Transverse colon (tissue), 4 donors: Measurements from ENCODE around the gene APLNR.

Experiments used
- POLR2A ChIP-seq: fragments of 450-650 bp; IDR thresholded peaks from one replicate; pipeline ENCODE4 v1.6.1; 2016; ENCODE audit warnings: antibody characterized with exemption, mild to moderate bottlenecking, moderate library complexity
- POLR2AphosphoS5 ChIP-seq, 3 donors: sonication (generic); formaldehyde crosslinking; IDR thresholded peaks; one replicate each; pipeline ENCODE4 v1.6.1; 2016; ENCODE audit warnings: antibody characterized with exemption in 3 of 3
- TF ChIP-seq, protein P1 (sequence below), 5 experiments: fragments of 200-600 bp in 3 of 5; fragments of 450-650 bp in 2 of 5; sonication (generic) in 3 of 5; IDR thresholded peaks; 1 replicate in 2 of 5; 2 replicates in 3 of 5; pipeline ENCODE4 v1.5.1; 2016 to 2017; ENCODE audit warnings: antibody characterized with exemption in 5 of 5, inconsistent platforms in 3 of 5, mild to moderate bottlenecking in 2 of 5, moderate library complexity in 1 of 5

- TF ChIP-seq, protein P1, sequence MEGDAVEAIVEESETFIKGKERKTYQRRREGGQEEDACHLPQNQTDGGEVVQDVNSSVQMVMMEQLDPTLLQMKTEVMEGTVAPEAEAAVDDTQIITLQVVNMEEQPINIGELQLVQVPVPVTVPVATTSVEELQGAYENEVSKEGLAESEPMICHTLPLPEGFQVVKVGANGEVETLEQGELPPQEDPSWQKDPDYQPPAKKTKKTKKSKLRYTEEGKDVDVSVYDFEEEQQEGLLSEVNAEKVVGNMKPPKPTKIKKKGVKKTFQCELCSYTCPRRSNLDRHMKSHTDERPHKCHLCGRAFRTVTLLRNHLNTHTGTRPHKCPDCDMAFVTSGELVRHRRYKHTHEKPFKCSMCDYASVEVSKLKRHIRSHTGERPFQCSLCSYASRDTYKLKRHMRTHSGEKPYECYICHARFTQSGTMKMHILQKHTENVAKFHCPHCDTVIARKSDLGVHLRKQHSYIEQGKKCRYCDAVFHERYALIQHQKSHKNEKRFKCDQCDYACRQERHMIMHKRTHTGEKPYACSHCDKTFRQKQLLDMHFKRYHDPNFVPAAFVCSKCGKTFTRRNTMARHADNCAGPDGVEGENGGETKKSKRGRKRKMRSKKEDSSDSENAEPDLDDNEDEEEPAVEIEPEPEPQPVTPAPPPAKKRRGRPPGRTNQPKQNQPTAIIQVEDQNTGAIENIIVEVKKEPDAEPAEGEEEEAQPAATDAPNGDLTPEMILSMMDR (IDR thresholded peaks at IDR 0.05) = no peak
- no peak for TF ChIP-seq POLR2A
- TF ChIP-seq POLR2AphosphoS5 (IDR thresholded peaks at IDR 0.05) = no peak
Observed at GRCh38 chr11:57237204-57237681, at the start of gene APLNR.
